NCI-H1436 treated with DMSO at 0.1 percent for 48 hours (cell line): ENCODE measurements around the gene CRYBG3.

ENCODE experiments used
- DNase-seq: peaks from one replicate; lab custom pipeline; 2025; lab: John Stamatoyannopoulos, UW

Gene CRYBG3

DNA sequence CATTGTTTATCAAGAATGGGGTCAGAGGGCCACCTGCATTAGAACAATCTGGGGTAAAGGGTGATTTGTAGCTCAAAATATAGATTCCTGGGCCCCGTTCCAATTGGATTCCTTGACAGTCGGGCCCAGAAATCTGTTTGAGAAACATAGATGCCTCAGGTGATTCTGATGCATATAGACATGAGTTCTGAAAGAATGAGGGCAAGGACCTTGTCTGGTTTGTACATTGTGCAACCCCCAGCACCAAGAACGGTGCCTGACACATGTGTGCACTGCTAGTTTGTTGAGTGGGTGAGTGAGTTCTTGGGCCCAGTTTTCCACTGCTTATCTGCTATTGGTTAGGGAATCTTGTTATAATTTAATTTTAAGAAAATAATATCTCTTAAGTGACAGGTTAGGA, 16.6 kb downstream of the CRYBG3 start:
- no peak for DNase-seq

DNA sequence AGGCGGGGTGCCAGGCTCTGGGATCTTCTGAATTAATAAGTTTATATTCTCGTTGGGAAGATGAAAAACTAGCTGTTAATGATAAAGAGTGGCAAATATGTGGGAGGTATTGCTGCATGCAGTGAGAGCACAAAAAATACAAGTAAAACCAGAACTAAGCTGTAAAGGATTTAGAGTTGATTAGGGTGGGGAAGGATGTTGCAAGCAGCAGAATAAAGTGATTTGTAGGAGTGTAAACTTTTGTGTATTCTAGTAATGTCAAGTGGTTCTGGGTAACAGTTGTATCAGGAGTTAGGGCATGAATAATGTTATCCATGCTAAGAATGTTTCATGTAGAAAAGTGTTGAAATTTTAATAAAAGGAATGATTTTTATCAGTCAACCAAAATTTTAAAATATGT, 18.1 kb downstream of the CRYBG3 start:
- DNase-seq: no peak

DNA sequence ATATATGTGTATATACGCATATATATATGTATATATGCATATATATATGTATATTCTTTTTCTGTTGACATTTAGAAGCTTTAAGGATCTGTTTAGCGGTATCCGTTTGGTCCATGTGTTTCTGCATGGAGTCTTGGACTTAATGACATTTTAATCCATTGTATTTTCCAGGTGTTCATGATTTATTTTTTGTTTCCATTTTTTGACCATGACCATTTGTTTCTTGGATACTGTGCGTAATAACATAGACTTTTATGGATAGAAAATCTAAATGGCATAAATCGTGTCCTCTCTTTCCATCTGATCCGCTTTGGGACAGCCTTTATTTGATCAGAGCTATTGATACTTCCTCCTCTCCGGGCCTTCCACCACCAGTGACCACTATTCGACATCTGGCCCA, 19.5 kb downstream of the CRYBG3 start:
- DNase-seq: no peak

DNA sequence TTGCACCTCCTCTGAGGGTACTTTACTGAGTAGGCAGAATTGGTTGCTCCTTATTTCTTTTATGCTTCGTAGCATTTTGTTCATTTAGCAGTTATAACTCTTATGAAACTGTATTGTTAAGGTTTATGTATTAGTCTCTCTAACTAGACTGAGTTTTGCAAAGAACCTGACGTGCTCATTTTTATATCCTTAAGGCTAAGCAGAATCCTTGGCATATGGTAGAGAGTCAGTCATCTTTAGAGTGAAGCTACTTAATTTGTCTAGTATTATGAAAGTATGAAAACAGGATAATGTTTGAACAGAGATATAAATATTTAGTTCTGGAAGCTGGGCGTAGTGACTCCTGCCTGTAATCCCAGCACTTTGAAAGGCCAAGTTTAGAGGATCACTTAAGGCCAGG, 20.1 kb downstream of the CRYBG3 start:
- DNase-seq: no peak

DNA sequence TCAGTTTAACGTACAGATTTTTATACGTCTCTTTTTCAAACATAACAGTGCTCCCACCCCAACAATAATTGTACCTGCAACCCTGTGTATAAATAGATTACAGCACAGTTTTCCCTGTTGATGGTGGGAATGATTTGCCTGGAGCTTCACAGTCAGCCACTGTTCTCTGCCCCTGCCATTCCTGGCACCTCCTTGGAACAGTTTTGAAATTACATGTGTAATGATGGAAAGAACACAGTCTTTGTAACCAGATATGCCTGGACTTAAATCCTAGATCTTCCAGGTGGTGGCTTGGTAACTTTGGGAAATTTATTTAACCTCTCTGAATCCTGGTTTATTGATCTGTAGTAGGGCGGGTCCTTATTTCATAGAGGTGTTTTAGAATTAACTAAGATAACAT, 27.0 kb downstream of the CRYBG3 start:
- no peak for DNase-seq

DNA sequence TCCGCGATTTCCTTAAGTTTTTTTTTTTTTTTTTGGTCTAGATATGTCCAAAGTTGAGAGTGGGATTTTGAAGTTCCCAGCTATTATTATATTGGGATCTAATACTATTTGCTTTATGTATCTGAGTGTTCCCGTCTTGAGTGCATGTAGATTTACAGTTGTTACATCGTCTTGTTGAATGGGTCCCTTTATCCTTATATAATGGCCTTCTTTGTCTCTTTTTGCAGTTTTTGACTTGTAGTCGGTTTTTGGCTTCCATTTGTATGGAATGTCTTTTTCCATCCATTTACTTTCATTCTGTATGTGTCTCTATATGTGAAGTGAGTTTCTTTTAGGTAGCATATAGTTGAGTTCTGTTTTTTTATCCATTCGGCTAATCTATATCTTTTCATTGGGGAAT, 35.6 kb downstream of the CRYBG3 start:
- no peak for DNase-seq

DNA sequence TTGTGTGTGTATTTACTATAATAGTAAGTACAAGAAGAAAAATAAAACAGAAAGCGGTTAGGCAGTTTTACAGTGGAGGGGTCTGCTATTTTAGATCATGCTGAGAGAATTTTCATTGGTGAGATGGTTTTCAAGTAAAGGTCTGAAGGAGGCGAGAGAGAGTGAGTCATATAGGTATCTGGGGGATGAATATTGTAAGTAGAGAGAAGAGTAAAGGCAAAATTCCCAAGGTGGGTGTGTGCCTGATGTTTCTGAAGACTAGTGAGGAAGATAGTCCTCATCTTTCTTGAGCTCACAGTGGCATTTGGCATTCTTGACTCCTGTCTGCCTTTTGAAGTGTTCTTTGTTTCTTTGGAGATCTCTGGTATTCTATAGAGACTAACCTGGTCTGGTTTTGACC, 38.6 kb downstream of the CRYBG3 start:
- DNase-seq: no peak

DNA sequence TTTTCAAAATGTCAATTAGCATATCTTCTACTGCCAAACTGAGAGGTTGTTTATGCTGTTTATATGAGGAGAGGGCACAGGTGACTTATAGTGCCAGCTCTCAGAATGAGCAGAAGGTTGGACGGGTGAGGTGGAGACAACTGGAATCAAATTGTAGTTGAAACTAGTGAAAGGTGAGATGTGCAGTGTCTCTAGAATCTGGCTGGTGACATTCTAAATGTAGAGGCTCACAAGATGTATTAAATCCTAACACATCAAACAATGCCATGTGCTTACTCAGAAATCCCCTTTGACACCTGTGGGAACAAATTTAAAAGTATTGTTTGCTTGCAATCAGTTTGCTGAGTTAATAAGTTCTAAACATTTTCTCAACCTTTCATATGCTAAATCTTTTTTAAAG, 40.8 kb downstream of the CRYBG3 start:
- no peak for DNase-seq

DNA sequence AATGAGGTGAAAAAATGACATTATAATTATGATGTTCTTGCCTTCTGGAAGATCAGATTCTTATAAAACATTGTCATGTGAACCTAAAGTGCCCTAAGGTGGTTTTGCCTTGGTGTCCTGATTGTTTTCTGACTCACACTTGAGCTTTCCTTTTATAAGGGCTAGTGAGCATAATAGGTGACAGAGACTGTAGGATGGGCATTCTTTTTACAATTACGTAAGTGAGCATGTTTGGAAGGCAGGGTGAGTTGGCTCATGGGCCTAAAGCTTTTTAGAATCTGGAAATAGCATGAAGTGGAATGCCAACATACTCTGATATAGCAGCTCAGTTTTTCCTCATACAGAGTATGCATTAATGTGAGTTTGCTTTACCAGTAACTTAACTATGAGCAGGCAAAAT, 41.2 kb downstream of the CRYBG3 start:
- no peak for DNase-seq

DNA sequence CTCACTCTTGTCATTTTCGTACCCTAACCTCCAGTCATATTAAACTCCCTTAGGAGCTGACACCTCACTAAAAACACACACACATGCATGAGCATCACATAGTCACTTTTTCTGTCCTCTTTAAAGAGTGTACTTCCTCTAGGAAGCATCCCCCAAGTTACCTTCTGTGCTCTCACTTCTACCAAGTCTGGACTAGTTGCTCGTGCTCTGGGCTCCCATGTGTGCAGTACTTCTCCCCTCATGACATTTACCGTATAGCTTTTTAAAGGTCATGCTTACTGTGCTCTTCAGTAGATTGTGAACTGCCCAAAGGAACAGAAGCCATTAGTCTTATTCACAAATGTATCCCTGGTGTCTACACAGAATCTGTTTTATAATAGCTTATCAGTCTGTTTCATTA, 42.0 kb downstream of the CRYBG3 start:
- no peak for DNase-seq

DNA sequence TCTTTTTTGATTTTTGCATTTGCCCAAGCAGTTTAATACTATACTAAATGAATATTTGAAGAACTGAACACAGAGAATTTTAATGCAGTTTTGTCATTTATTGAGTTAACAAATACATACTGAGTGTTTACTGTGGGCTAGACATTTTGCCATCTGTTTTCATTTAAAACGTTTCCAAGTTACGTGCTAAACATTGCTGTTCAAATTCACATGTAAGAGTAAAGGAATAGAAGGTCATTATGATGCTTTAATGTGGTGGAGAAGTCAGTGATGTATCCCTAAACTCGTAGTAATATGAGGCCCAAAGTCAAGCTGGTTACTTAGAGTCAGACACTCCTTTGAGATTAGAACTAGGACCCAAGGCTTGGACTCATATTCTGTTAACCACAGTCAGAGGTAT, 49.4 kb downstream of the CRYBG3 start:
- no peak for DNase-seq

DNA sequence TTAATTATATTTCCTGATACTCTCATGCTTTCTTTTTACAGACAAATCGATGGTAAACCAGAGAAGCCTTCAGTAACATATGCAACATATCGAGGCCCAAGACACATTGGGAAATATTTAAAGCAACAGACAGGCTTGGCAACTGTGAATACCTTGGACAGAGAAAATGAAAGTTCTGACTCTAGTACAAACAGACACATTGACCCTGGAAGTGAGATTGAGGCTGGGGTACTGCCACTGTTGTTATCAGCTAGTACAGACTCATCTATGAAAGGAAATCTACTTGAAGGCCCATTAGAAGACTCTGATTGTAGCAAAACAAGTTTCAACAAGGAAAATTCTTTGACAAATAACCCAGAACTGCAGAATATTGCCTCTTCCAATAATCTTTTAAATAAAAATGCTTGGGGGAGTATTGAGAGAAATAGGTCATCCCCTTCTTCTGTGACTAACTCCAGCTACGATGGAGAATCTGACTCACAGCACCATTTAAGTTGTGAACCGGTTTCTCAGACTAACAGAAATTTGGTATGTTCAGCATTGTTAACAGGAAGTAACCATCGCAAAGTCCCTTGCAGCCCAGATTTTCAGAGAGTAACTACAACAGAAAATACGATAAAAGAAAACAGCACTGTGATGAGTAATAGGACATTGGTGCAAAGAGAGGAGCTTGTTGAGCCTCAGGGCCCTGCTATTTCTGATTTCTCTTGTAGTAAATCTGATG, 50.2 kb downstream of the CRYBG3 start:
- no peak for DNase-seq

DNA sequence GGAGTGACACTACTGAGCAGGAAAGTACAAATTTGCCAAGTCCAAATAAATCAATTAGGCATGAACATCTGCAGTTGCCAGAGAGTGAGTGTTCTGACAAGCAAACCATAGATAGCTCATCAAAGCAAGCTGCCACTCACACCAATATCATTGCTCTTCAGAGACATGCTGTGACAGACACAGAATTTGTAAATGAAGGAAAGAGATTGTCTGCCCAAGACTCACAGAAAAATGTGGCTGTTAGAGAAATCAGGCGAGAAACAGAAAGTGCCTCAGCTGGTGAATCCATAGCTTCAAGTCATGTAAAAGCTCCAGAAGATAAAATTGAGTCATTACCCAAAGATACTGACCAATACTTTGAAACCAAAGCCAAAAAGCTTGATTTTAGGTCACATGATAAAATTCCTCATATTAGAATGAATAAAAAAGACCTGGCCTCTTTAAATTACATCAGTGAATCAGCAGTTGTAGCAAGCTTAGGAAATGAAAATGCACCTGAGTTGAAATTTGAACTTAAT, 50.8 kb downstream of the CRYBG3 start:
- no peak for DNase-seq

DNA sequence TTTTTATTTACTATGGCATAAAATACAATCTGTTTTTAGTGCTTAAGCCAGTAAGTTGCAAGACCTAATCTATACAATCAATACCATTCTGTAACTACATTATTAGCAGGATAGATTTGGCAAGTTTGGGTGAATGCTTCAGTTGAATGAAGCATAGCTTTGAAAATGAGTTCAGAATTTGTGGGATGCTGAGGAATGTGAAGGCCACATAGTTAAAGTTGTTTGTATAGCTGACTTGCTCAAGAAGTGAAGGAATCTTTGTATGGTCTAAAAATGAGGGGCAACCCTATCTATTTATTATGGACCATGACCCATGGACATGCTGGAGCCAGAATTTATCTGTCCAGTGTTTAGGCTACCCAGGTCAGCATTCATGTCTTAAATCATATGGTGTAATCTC, 58.5 kb downstream of the CRYBG3 start:
- DNase-seq: no peak

DNA sequence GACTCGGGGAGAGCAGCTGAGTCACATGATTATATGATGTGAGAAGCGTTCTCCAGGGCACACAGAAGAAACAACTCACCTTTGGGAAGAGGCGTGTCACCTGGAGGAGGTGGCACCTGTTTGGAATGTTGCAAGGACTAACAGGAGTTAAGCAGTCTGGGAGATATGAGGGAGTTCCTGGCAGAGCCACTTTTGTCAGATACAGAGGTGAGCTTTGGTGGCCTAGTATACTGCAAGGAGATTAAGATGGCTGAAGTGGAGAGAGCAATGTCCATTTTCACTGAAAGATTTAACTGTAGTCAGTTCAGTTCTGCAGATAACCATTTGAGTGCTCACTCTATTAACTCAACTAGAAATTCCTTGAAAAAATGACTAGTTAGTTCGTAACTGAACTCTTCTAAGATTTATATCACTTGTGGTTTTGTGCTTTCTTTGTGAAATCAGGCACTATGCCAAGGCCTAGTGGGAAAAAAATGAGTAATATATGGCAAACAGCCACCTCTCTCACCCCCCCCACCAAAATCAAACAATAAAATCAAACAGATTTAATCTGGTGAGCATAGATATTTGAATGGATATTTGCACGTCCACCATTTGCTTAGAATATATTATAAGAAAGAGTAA, 61.3 kb downstream of the CRYBG3 start:
- DNase-seq: no peak

DNA sequence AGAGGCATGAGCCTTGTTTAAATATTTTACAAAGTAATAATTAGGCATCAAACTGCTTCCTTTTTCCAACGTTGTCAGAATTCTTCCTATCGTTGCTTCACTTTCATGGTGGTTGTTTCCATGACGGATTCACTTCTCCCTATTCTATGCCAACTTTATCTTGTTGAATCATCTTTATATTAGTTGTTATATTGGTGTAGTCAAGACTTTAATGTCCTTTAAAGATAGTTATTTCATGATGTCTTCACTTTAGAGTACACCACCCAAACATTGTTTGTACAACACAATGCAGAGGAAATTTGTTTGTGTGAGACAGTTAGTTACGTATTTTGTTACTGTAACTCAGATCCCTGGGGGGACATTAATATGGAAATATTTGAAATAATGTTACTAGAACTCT, 61.9 kb downstream of the CRYBG3 start:
- DNase-seq: no peak

DNA sequence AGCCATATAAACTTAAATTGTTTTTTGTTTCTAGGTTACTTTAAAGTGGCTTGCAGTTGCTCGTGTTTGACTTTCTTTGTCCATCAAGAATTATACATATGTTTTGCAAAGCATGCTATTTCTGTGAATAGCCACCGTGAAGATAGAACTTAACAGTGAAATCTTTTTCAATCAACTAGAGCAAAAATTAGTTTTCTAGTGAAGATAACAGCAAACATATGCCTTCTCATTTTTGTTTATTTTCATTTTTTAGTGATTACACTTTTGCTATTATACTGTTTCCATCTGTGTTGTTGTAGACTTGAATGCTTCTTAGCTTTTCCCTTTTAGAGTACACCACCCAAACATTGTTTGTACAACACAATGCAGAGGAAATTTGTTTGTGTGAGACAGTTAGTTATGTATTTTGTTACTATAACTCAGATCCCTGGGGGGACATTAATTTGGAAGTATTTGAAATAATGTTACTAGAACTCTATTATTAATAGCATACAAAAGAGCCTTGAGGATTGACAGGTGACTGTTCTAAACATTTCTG, 62.8 kb downstream of the CRYBG3 start:
- DNase-seq: no peak

DNA sequence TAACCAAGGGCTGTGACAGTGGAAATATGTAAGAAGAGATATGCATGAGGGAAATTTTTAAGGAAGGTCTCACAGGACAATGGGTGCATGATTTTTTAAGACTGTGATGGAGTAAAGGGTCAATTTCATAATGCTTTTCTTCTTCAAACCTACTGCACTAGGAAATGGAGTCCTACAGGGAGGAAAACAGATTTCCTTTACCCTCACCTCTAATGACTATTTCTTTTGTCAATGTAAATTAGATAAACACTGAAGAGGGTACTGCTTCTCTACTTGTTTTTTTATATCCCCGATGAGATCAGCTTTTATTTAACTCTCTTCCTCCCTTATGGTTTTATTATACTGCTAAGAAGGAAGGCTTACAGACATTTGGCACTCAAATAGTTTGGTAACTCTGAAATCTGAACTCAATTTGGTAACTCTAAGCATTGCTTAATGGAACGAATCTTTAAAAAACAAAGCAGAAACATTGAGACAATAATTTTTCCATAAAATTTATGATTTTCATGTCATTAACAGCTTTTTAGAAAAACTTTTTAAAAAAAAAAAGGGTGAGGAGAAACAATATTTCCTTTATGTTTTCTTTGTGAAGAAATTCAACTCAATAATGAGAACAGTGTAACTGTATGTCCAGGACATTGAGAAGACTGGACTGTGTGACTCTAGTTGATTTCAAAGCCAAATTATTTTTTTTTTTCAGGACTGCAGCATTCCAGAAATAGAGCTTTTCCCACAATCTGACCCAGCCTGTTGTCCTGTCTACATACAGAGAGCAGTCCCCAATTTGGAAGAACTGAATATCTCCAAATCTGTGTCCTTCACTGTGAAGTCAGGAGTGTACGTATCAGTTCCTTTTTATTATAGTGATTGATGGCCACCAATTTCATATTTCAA, 64.4 kb downstream of the CRYBG3 start:
- DNase-seq: no peak

DNA sequence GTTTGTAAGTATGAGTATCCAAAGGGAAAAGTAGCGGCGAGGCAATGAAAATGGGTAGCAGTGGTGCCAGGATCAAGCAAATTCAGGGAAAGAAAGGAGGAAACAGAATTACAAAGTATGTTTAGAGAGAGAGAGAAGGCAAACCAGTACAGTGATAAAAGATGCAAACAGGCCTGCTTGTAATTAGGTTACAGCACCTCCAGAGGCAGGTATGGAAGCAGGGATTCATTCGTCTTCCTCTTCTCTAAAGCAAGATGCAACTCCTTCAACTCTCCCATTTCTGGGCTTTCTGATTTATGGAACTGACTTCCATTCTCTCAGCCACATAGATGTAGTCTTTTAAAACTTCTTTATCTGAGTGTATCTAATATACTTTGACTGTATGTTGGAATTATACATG, 68.0 kb downstream of the CRYBG3 start:
- DNase-seq: no peak

DNA sequence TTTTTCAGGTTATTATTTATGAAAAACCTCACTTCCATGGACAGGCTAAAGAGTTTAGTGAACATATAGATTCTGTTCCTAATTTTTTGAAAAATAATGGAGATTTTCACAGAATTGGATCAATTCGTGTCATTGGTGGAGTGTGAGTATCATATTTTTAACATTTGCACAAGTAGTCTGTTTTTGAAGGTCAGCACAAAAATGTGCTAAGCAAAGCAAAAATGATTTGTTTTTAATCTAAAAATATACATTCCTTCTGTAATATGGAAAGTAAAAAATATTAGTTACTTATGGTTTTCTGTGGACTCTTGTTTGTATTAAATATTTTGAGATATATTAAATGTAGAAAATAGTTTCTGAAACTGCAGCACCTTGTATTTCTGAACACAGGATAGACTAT, 71.0 kb downstream of the CRYBG3 start:
- DNase-seq: no peak

DNA sequence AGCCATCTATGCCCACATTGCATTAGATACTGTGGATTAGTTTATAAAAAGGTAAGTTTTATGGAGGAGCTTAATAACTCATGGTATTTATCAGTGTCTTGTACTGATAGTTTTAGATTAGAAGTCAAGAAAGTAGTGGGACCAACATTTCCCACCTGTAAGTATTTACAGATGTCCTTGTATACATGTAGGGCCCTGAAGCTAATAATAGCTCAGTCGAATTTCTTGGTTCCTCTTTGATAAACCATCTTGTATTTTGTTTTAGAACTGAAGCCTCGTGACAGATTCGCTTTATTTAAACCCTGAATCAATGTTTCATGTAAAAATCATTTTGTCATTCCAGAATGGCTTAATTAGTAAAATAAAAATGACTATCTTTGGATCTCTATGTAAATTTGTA, 73.4 kb downstream of the CRYBG3 start:
- DNase-seq: no peak

DNA sequence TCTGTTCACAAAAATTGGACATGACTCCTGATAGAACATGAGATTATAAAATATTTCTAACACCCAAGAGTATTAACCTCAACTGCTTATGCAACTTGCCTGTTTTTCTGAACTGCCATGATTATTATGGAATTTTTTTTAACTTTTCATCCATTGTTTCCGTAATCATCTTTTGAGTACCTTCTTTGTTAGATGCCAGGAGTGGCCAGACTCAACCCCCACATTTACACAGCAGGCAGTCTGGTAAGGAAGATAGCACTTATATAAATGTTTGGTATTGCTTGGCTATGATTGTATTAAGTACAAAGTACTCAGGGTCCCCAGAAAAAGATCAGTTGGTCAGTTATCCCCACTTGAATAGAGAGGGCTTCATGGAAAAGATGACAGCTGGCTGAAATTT, 74.3 kb downstream of the CRYBG3 start:
- no peak for DNase-seq

DNA sequence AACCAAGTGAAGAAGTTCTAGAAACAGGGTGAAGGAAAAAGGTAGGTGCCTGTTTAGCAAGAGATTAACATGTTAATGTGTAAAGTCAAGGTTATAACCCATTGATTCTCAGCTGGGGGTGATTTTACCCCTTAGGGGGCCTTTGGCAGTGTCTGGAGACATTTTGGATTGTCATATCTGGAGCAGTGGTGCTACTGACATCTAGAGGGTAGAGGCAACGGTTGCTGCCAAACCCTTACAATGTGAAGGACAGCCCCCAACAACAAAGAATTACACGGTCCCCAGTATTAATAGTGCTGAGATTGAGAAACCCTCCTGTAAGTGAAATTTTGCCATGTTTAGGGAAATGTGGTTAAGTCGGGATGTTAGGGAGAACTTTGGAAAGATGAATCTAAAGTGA, 74.7 kb downstream of the CRYBG3 start:
- no peak for DNase-seq
